Measurements from ENCODE around the gene HEMK1. TPM values are rescaled to one million over a fixed set of nuclear protein-coding genes. Genes with fewer than 3 reads are reported as not detected.
A peak's percentile ranks its signal among the peaks of the same experiment; 100 is the strongest.

HEMK1 gene
- total RNA-seq, 4 donors from 2014 or later = 4.6 to 10.6 (median 6.3) TPM

- Histone ChIP-seq H3K4me3 (no peak overlapping the region), H3K9me3 (no peaks in the 10 kb centered on the region), H3K4me1 (peaks cover 6 to 43% (median 9%) of the 10 kb centered on the region in 4 donors), H3K27me3 (no peaks in the 10 kb centered on the region), H3K27ac (replicated peaks in 1 of 4) (no peak overlapping the region), H3K36me3 (peaks cover 4 to 74% (median 40%) of the 10 kb centered on the region in 4 donors)
- no peak for DNase-seq (ENCODE audit: extremely low spot score)
- intact Hi-C loops (cut with DNase I) = no loop called here
- TF ChIP-seq POLR2A (IDR thresholded peaks at IDR 0.05; ENCODE audit: low read depth) (no peak), EP300 (IDR thresholded peaks at IDR 0.05) (no peak), POLR2AphosphoS5 (IDR thresholded peaks at IDR 0.05) (no peak), CTCF (IDR thresholded peaks at IDR 0.05) (no peak)
- WGBS = 77% methylated on average over 6 of the region's 9 CpGs
Observed at GRCh38 chr3:50582083-50582482, 12.8 kb downstream of the HEMK1 start.

- DNase-seq (ENCODE audit: extremely low spot score) = no peak
Observed at GRCh38 chr3:50583897-50584296, 14.6 kb downstream of the HEMK1 start.

GRCh38 chr3:50584391-50584790 is 15.1 kb downstream of the HEMK1 start:
- Histone ChIP-seq H3K36me3 (peaks cover 0 to 50% (median 20%) of the 10 kb centered on the region in 4 donors), H3K9me3 (no peaks in the 10 kb centered on the region), H3K4me3 (no peak overlapping the region), H3K27ac (replicated peaks in 1 of 4) (peak overlapping the region in 3 of 4 donors; percentile 9 to 47 (median 34)), H3K4me1 (peaks cover 6 to 44% (median 14%) of the 10 kb centered on the region in 4 donors), H3K27me3 (no peaks in the 10 kb centered on the region)
- intact Hi-C loops (cut with DNase I) = no loop called here
- TF ChIP-seq POLR2AphosphoS5 (IDR thresholded peaks at IDR 0.05) (no peak), POLR2A (IDR thresholded peaks at IDR 0.05; ENCODE audit: low read depth) (no peak), EP300 (IDR thresholded peaks at IDR 0.05) (no peak), CTCF (IDR thresholded peaks at IDR 0.05) (no peak)
- no peak for DNase-seq (ENCODE audit: extremely low spot score)
- WGBS = 76% methylated on average over 2 of the region's 2 CpGs

More at GRCh38 chr3:50583897-50584296, 14.6 kb downstream of the HEMK1 start:
- intact Hi-C loops (cut with DNase I) = no loop called here
- H3K4me1 ChIP-seq = peaks cover 6 to 44% (median 14%) of the 10 kb centered on the region in 4 donors
- TF ChIP-seq POLR2A (IDR thresholded peaks at IDR 0.05; ENCODE audit: low read depth) (no peak), EP300 (IDR thresholded peaks at IDR 0.05) (no peak), POLR2AphosphoS5 (IDR thresholded peaks at IDR 0.05) (peak; percentile 69 to 72), CTCF (IDR thresholded peaks at IDR 0.05) (no peak)
- no peak overlapping the region for H3K4me3 ChIP-seq
- peak overlapping the region in 3 of 4 donors; percentile 9 to 47 (median 34) for H3K27ac ChIP-seq (replicated peaks in 1 of 4)
- H3K27me3 ChIP-seq = no peaks in the 10 kb centered on the region
- H3K36me3 ChIP-seq = peaks cover 0 to 55% (median 23%) of the 10 kb centered on the region in 4 donors
- no peaks in the 10 kb centered on the region for H3K9me3 ChIP-seq
- WGBS = 77% methylated on average over 6 of the region's 6 CpGs

GRCh38 chr3:50585919-50586762 is 16.8 kb downstream of the HEMK1 start:
- H3K4me3 ChIP-seq = no peak overlapping the region
- peaks cover 13 to 49% (median 20%) of the 10 kb centered on the region in 4 donors for H3K4me1 ChIP-seq
- WGBS = 91% methylated on average over 6 of the region's 6 CpGs
- H3K36me3 ChIP-seq = peaks cover 0 to 33% (median 10%) of the 10 kb centered on the region in 4 donors
- DNase-seq (ENCODE audit: extremely low spot score) = no peak
- no peak for TF ChIP-seq EP300 (IDR thresholded peaks at IDR 0.05)
- TF ChIP-seq POLR2A (IDR thresholded peaks at IDR 0.05; ENCODE audit: low read depth) = no peak
- TF ChIP-seq CTCF (IDR thresholded peaks at IDR 0.05) = no peak
- no peak for TF ChIP-seq POLR2AphosphoS5 (IDR thresholded peaks at IDR 0.05)
- no peaks in the 10 kb centered on the region for H3K27me3 ChIP-seq
- no peak overlapping the region for H3K27ac ChIP-seq (replicated peaks in 1 of 4)
- no peaks in the 10 kb centered on the region for H3K9me3 ChIP-seq
- intact Hi-C loops (cut with DNase I) = no loop called here

Data from esophagus muscularis mucosa (tissue), 4 donors.